GM19397 (cell line): Measurements from ENCODE around the gene ODF4.
A peak's percentile ranks its signal among the peaks of the same experiment; 100 is the strongest.

ENCODE experiments used
- ATAC-seq: cut with Tn5 transposase; IDR thresholded peaks from one replicate; pipeline ENCODE4 v1.9.1; 2021; ENCODE audit warnings: mild to moderate bottlenecking, moderate library complexity; ENCODE audit not compliant: unreplicated experiment

ODF4 gene

GRCh38 chr17:8339540-8339939 lies at the start of gene ODF4:
Gene ODF4 (plus strand): TSS chr17:8339840. CDS start chr17:8340052, 212 bp downstream.
- no peak for ATAC-seq

- ATAC-seq, result no peak
Measured at GRCh38 chr17:8290043-8290442, 49.6 kb upstream of the ODF4 start.

- ATAC-seq, result no peak
Measured at GRCh38 chr17:8292639-8293395, 46.8 kb upstream of the ODF4 start.

- no peak for ATAC-seq
Measured at GRCh38 chr17:8294361-8294760, 45.3 kb upstream of the ODF4 start.

GRCh38 chr17:8294814-8295316 lies 44.8 kb upstream of the ODF4 start:
- ATAC-seq, result no peak

GRCh38 chr17:8300226-8300625 lies 39.4 kb upstream of the ODF4 start:
- no peak for ATAC-seq

- peak; percentile 69 for ATAC-seq
Measured at GRCh38 chr17:8300627-8301242, 38.9 kb upstream of the ODF4 start.

GRCh38 chr17:8310601-8311123 lies 29.0 kb upstream of the ODF4 start:
- no peak for ATAC-seq

GRCh38 chr17:8311131-8311790 lies 28.4 kb upstream of the ODF4 start:
- no peak for ATAC-seq

GRCh38 chr17:8312251-8312650 lies 27.4 kb upstream of the ODF4 start:
- no peak for ATAC-seq

- no peak for ATAC-seq
Measured at GRCh38 chr17:8312726-8313600, 26.7 kb upstream of the ODF4 start.

- no peak for ATAC-seq
Measured at GRCh38 chr17:8314797-8315763, 24.6 kb upstream of the ODF4 start.

- no peak for ATAC-seq
Measured at GRCh38 chr17:8315764-8316217, 23.8 kb upstream of the ODF4 start.

- ATAC-seq, result no peak
Measured at GRCh38 chr17:8318010-8318935, 21.4 kb upstream of the ODF4 start.

GRCh38 chr17:8320262-8320661 lies 19.4 kb upstream of the ODF4 start:
- no peak for ATAC-seq

GRCh38 chr17:8320990-8321389 lies 18.6 kb upstream of the ODF4 start:
- ATAC-seq, result no peak

GRCh38 chr17:8322061-8322460 lies 17.6 kb upstream of the ODF4 start:
- no peak for ATAC-seq

GRCh38 chr17:8324132-8324531 lies 15.5 kb upstream of the ODF4 start:
- no peak for ATAC-seq
